Hepatocyte (in vitro differentiated cells): ENCODE data around the gene HMOX1.

Experiments used
- EZH2 ChIP-seq: fragments of 200-600 bp; sonication (generic); IDR thresholded peaks from 2 replicates; pipeline ENCODE4 v1.6.1; 2016; ENCODE audit warnings: antibody characterized with exemption, mild to moderate bottlenecking, borderline replicate concordance
- EZH2phosphoT487 ChIP-seq: fragments of 200-600 bp; sonication (generic); IDR thresholded peaks from one replicate; pipeline ENCODE4 v1.6.1; 2018; ENCODE audit warnings: antibody characterized with exemption, mild to moderate bottlenecking, low read depth, moderate library complexity; ENCODE audit not compliant: unreplicated experiment, severe bottlenecking
- TF ChIP-seq, protein P1 (sequence below): fragments of 200-600 bp; sonication (generic); IDR thresholded peaks from 2 replicates; pipeline ENCODE4 v1.5.1; 2016; ENCODE audit warnings: antibody characterized with exemption, mild to moderate bottlenecking; ENCODE audit not compliant: poor library complexity

DNA sequence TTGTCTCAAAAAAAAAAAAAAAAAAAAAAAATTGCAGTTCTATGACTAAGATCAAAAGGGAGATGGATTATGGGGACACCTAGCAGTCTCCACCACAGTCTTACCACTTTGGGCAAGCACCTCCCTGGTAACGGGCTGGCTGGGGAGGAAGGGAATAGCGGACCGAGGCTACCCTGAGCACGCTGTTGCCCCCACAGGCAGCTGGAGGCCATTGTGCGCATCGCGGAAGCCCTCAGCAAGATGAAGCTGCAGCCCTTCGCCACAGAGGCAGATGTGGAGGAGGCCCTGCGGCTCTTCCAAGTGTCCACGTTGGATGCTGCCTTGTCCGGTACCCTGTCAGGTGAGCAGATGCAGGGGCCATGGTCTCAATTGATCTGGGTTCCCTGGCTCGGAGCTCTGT lies 40.2 kb downstream of the HMOX1 start:
- TF ChIP-seq, protein P1, sequence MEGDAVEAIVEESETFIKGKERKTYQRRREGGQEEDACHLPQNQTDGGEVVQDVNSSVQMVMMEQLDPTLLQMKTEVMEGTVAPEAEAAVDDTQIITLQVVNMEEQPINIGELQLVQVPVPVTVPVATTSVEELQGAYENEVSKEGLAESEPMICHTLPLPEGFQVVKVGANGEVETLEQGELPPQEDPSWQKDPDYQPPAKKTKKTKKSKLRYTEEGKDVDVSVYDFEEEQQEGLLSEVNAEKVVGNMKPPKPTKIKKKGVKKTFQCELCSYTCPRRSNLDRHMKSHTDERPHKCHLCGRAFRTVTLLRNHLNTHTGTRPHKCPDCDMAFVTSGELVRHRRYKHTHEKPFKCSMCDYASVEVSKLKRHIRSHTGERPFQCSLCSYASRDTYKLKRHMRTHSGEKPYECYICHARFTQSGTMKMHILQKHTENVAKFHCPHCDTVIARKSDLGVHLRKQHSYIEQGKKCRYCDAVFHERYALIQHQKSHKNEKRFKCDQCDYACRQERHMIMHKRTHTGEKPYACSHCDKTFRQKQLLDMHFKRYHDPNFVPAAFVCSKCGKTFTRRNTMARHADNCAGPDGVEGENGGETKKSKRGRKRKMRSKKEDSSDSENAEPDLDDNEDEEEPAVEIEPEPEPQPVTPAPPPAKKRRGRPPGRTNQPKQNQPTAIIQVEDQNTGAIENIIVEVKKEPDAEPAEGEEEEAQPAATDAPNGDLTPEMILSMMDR = no peak
- TF ChIP-seq EZH2 = no peak
- TF ChIP-seq EZH2phosphoT487 = no peak
